Activated naive CD8-positive, alpha-beta T cell treated with anti-CD3 and anti-CD28 coated beads, Interleukin-2, amount 50 U/mL, for 24 hours (primary cell): Measurements from ENCODE around the gene MAP3K5.
"Not testable (repeated sequence)": the region's sequence is repeated elsewhere in the genome, so short reads cannot be mapped to it uniquely, and the experiment has no call there.

ENCODE experiments used
- ATAC-seq: fragments of 150-1000 bp; cut with Tn5 transposase; one replicate; pipeline ENCODE4 v1.10.0; 2021
- DNase-seq: peaks from one replicate; pipeline ENCODE4 v3.0.0; 2021
- H3K27ac Mint-ChIP-seq: one replicate; pipeline ENCODE4 v1.8.0; 2021; ENCODE audit warnings: mild to moderate bottlenecking, mixed read lengths
- H3K27me3 Mint-ChIP-seq: one replicate; pipeline ENCODE4 v1.8.0; 2021; ENCODE audit warnings: mixed read lengths
- H3K36me3 Mint-ChIP-seq: one replicate; pipeline ENCODE4 v1.8.0; 2021; ENCODE audit warnings: low read depth, mixed read lengths
- H3K4me1 Mint-ChIP-seq: one replicate; pipeline ENCODE4 v1.8.0; 2021; ENCODE audit warnings: mixed read lengths
- H3K4me3 Mint-ChIP-seq: one replicate; pipeline ENCODE4 v1.8.0; 2021; ENCODE audit warnings: mild to moderate bottlenecking, moderate library complexity, mixed read lengths
- H3K9me3 Mint-ChIP-seq: one replicate; pipeline ENCODE4 v1.8.0; 2021; ENCODE audit warnings: mixed read lengths

Gene MAP3K5

GRCh38 chr6:136696238-136696637 is 96.0 kb downstream of the MAP3K5 start:
- H3K9me3 Mint-ChIP-seq, result no peaks in the 10 kb centered on the region
- peaks cover 9% of the 10 kb centered on the region for H3K4me1 Mint-ChIP-seq
- H3K27ac Mint-ChIP-seq, result no peak overlapping the region
- H3K36me3 Mint-ChIP-seq, result peaks cover 17% of the 10 kb centered on the region
- H3K4me3 Mint-ChIP-seq, result no peak overlapping the region
- H3K27me3 Mint-ChIP-seq, result no peaks in the 10 kb centered on the region
- DNase-seq (no peak), ATAC-seq (no peak)

- Mint-ChIP-seq H3K27ac (no peak overlapping the region), H3K4me1 (peaks cover 7% of the 10 kb centered on the region), H3K27me3 (no peaks in the 10 kb centered on the region), H3K4me3 (no peak overlapping the region), H3K9me3 (no peaks in the 10 kb centered on the region), H3K36me3 (peaks cover 21% of the 10 kb centered on the region)
- DNase-seq (no peak), ATAC-seq (no peak)
These were observed 96.9 kb downstream of the MAP3K5 start for GRCh38 chr6:136695412-136695811.

- H3K27me3 Mint-ChIP-seq, result no peaks in the 10 kb centered on the region
These were observed 99.2 kb downstream of the MAP3K5 start for GRCh38 chr6:136693090-136693489.

GRCh38 chr6:136687894-136688293 is 104.4 kb downstream of the MAP3K5 start:
- not testable (repeated sequence) for H3K9me3 Mint-ChIP-seq

More at GRCh38 chr6:136693090-136693489, 99.2 kb downstream of the MAP3K5 start:
- Mint-ChIP-seq H3K4me1 (no peaks in the 10 kb centered on the region), H3K27ac (no peak overlapping the region), H3K4me3 (no peak overlapping the region), H3K36me3 (peaks cover 23% of the 10 kb centered on the region), H3K9me3 (no peaks in the 10 kb centered on the region)
- ATAC-seq, result no peak
- DNase-seq, result no peak

GRCh38 chr6:136685540-136686108 is 106.7 kb downstream of the MAP3K5 start:
- no peak overlapping the region for H3K27ac Mint-ChIP-seq
- peaks cover 16% of the 10 kb centered on the region for H3K36me3 Mint-ChIP-seq
- no peaks in the 10 kb centered on the region for H3K4me1 Mint-ChIP-seq
- DNase-seq (no peak), ATAC-seq (no peak)
- H3K4me3 Mint-ChIP-seq, result no peak overlapping the region
- peaks cover 7% of the 10 kb centered on the region for H3K9me3 Mint-ChIP-seq
- H3K27me3 Mint-ChIP-seq, result no peaks in the 10 kb centered on the region

More at GRCh38 chr6:136687894-136688293, 104.4 kb downstream of the MAP3K5 start:
- not testable (repeated sequence) for H3K4me3 Mint-ChIP-seq, ATAC-seq, DNase-seq, H3K27ac Mint-ChIP-seq, H3K27me3 Mint-ChIP-seq, H3K4me1 Mint-ChIP-seq
- H3K36me3 Mint-ChIP-seq, result peaks cover 23% of the 10 kb centered on the region

GRCh38 chr6:136684466-136684865 is 107.8 kb downstream of the MAP3K5 start:
- Mint-ChIP-seq H3K9me3 (peaks cover 7% of the 10 kb centered on the region), H3K4me3 (no peak overlapping the region), H3K4me1 (no peaks in the 10 kb centered on the region), H3K27ac (no peak overlapping the region), H3K36me3 (peaks cover 15% of the 10 kb centered on the region), H3K27me3 (no peaks in the 10 kb centered on the region)
- DNase-seq (no peak), ATAC-seq (no peak)

- Mint-ChIP-seq H3K4me3 (no peak overlapping the region), H3K9me3 (peaks cover 7% of the 10 kb centered on the region), H3K27me3 (no peaks in the 10 kb centered on the region), H3K4me1 (no peaks in the 10 kb centered on the region), H3K36me3 (peaks cover 15% of the 10 kb centered on the region), H3K27ac (no peak overlapping the region)
- ATAC-seq (no peak), DNase-seq (no peak)
These were observed 108.9 kb downstream of the MAP3K5 start for GRCh38 chr6:136683209-136683941.

- ATAC-seq, result no peak
These were observed 110.0 kb downstream of the MAP3K5 start for GRCh38 chr6:136682292-136682691.

GRCh38 chr6:136677822-136678221 is 114.5 kb downstream of the MAP3K5 start:
- Mint-ChIP-seq H3K36me3 (peaks cover 21% of the 10 kb centered on the region), H3K4me3 (no peak overlapping the region), H3K9me3 (peaks cover 9% of the 10 kb centered on the region), H3K4me1 (no peaks in the 10 kb centered on the region), H3K27ac (no peak overlapping the region), H3K27me3 (no peaks in the 10 kb centered on the region)
- ATAC-seq (no peak), DNase-seq (no peak)

More at GRCh38 chr6:136682292-136682691, 110.0 kb downstream of the MAP3K5 start:
- H3K27me3 Mint-ChIP-seq, result no peaks in the 10 kb centered on the region
- H3K4me3 Mint-ChIP-seq, result no peak overlapping the region
- H3K36me3 Mint-ChIP-seq, result peaks cover 12% of the 10 kb centered on the region
- peaks cover 3% of the 10 kb centered on the region for H3K9me3 Mint-ChIP-seq
- H3K27ac Mint-ChIP-seq, result no peak overlapping the region
- no peaks in the 10 kb centered on the region for H3K4me1 Mint-ChIP-seq
- no peak for DNase-seq

GRCh38 chr6:136677344-136677743 is 114.9 kb downstream of the MAP3K5 start:
- H3K27me3 Mint-ChIP-seq, result no peaks in the 10 kb centered on the region
- ATAC-seq, result no peak
- peaks cover 20% of the 10 kb centered on the region for H3K36me3 Mint-ChIP-seq
- H3K27ac Mint-ChIP-seq, result no peak overlapping the region
- DNase-seq, result no peak
- H3K9me3 Mint-ChIP-seq, result peaks cover 9% of the 10 kb centered on the region
- no peak overlapping the region for H3K4me3 Mint-ChIP-seq
- no peaks in the 10 kb centered on the region for H3K4me1 Mint-ChIP-seq

- Mint-ChIP-seq H3K27ac (no peak overlapping the region), H3K27me3 (no peaks in the 10 kb centered on the region), H3K36me3 (peaks cover 24% of the 10 kb centered on the region), H3K4me3 (no peak overlapping the region), H3K4me1 (no peaks in the 10 kb centered on the region), H3K9me3 (peaks cover 9% of the 10 kb centered on the region)
- DNase-seq (no peak), ATAC-seq (no peak)
These were observed 116.2 kb downstream of the MAP3K5 start for GRCh38 chr6:136676075-136676474.

- H3K4me3 Mint-ChIP-seq, result no peak overlapping the region
These were observed 118.7 kb downstream of the MAP3K5 start for GRCh38 chr6:136673571-136673970.

GRCh38 chr6:136672144-136672543 is 120.1 kb downstream of the MAP3K5 start:
- H3K36me3 Mint-ChIP-seq, result peaks cover 19% of the 10 kb centered on the region
- H3K4me1 Mint-ChIP-seq, result no peaks in the 10 kb centered on the region
- no peak overlapping the region for H3K27ac Mint-ChIP-seq
- H3K27me3 Mint-ChIP-seq, result no peaks in the 10 kb centered on the region
- peaks cover 9% of the 10 kb centered on the region for H3K9me3 Mint-ChIP-seq
- ATAC-seq (no peak), DNase-seq (no peak)
- no peak overlapping the region for H3K4me3 Mint-ChIP-seq

More at GRCh38 chr6:136673571-136673970, 118.7 kb downstream of the MAP3K5 start:
- no peak for ATAC-seq
- H3K36me3 Mint-ChIP-seq, result peaks cover 24% of the 10 kb centered on the region
- H3K9me3 Mint-ChIP-seq, result peaks cover 9% of the 10 kb centered on the region
- DNase-seq, result no peak
- no peaks in the 10 kb centered on the region for H3K27me3 Mint-ChIP-seq
- H3K4me1 Mint-ChIP-seq, result no peaks in the 10 kb centered on the region
- H3K27ac Mint-ChIP-seq, result no peak overlapping the region

- Mint-ChIP-seq H3K27me3 (no peaks in the 10 kb centered on the region), H3K36me3 (peaks cover 14% of the 10 kb centered on the region), H3K4me1 (no peaks in the 10 kb centered on the region), H3K27ac (no peak overlapping the region), H3K9me3 (peaks cover 9% of the 10 kb centered on the region), H3K4me3 (no peak overlapping the region)
- no peak for DNase-seq
- no peak for ATAC-seq
These were observed 123.0 kb downstream of the MAP3K5 start for GRCh38 chr6:136669299-136669699.

- H3K4me1 Mint-ChIP-seq, result no peaks in the 10 kb centered on the region
- H3K27ac Mint-ChIP-seq, result no peak overlapping the region
- H3K9me3 Mint-ChIP-seq, result peaks cover 7% of the 10 kb centered on the region
- peaks cover 11% of the 10 kb centered on the region for H3K36me3 Mint-ChIP-seq
- ATAC-seq, result no peak
- H3K4me3 Mint-ChIP-seq, result no peak overlapping the region
- no peak for DNase-seq
- H3K27me3 Mint-ChIP-seq, result no peaks in the 10 kb centered on the region
These were observed 123.7 kb downstream of the MAP3K5 start for GRCh38 chr6:136668571-136668970.
